Lower leg skin (tissue), 3 donors: Measurements from ENCODE around the gene PTN.

Experiments used
- POLR2A ChIP-seq, 2 donors: fragments of 450-650 bp; IDR thresholded peaks; one replicate each; pipeline ENCODE4 v1.6.1; 2016 to 2017; ENCODE audit warnings: antibody characterized with exemption in 2 of 2, mild to moderate bottlenecking in 1 of 2, moderate library complexity in 1 of 2
- TF ChIP-seq, protein P1 (sequence below), 3 donors: fragments of 450-650 bp; IDR thresholded peaks; one replicate each; pipeline ENCODE4 v1.5.1; 2016; ENCODE audit warnings: antibody characterized with exemption in 3 of 3, mild to moderate bottlenecking in 3 of 3, moderate library complexity in 2 of 3

DNA sequence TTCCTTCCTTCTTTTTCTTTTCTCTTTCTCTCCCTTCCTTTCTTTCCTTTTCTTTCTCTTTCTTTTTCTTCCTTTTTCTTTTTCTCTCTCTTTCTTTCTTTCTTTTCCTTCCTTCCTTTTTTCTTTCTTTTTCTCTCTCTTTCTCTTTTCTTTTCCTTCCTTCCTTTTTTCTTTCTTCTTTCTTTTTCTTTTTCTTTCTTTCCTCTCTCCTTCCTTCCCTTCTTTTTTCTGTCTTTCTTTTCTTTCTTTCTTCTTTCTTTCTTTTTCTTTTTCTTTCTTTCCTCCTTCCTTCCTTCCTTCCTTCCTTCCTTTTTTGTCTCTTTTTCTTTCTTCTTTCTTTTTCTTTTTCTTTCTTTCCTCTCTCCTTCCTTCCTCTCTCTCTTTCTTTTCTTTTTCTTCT is 136.8 kb downstream of the PTN start:
- TF ChIP-seq, protein P1, sequence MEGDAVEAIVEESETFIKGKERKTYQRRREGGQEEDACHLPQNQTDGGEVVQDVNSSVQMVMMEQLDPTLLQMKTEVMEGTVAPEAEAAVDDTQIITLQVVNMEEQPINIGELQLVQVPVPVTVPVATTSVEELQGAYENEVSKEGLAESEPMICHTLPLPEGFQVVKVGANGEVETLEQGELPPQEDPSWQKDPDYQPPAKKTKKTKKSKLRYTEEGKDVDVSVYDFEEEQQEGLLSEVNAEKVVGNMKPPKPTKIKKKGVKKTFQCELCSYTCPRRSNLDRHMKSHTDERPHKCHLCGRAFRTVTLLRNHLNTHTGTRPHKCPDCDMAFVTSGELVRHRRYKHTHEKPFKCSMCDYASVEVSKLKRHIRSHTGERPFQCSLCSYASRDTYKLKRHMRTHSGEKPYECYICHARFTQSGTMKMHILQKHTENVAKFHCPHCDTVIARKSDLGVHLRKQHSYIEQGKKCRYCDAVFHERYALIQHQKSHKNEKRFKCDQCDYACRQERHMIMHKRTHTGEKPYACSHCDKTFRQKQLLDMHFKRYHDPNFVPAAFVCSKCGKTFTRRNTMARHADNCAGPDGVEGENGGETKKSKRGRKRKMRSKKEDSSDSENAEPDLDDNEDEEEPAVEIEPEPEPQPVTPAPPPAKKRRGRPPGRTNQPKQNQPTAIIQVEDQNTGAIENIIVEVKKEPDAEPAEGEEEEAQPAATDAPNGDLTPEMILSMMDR (IDR thresholded peaks at IDR 0.05), result no peak
- no peak for TF ChIP-seq POLR2A (IDR thresholded peaks at IDR 0.05)
